Panc1 (cell line): Measurements from ENCODE around the gene MCM9.

Experiments
- CTCF ChIP-seq: fragments of 450-650 bp; IDR thresholded peaks from 2 replicates; pipeline ENCODE4 v1.5.1; 2017; ENCODE audit warnings: mild to moderate bottlenecking
- TF ChIP-seq, protein P1 (sequence below), 2 experiments: IDR thresholded peaks; 2 replicates each; pipeline ENCODE4 v1.6.1; 2011 to 2012; ENCODE audit warnings: low read depth in 2 of 2, control low read depth in 1 of 2, low read length in 1 of 2, mild to moderate bottlenecking in 1 of 2, moderate library complexity in 1 of 2; ENCODE audit not compliant: insufficient read depth in 1 of 2

DNA sequence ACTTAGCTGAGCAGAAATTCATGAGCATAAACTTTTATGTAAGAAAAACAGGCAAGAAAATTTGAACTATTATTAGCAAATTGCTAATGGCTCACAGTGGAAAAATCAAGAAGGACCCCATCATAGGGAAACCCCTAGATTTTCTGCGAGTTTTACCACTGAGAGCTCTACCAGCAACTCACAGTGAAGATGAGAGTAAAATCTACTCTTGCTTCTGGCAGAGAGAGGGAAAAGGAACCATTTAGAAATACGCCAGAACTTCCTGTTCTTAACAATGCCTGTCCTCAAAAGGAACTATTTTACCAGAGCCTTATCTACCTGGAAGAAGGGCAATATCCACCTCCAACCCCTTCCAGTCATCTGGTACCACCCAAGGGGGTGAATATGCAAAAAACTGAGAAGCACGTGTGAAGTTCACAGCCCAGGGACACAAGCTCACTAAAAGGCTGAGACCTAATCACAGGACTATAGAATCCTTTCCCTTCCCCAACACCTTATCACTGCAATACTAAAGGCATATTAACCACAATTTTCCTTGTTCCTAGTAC, 75.4 kb downstream of the MCM9 start:
- TF ChIP-seq CTCF, result no peak
- TF ChIP-seq, protein P1, sequence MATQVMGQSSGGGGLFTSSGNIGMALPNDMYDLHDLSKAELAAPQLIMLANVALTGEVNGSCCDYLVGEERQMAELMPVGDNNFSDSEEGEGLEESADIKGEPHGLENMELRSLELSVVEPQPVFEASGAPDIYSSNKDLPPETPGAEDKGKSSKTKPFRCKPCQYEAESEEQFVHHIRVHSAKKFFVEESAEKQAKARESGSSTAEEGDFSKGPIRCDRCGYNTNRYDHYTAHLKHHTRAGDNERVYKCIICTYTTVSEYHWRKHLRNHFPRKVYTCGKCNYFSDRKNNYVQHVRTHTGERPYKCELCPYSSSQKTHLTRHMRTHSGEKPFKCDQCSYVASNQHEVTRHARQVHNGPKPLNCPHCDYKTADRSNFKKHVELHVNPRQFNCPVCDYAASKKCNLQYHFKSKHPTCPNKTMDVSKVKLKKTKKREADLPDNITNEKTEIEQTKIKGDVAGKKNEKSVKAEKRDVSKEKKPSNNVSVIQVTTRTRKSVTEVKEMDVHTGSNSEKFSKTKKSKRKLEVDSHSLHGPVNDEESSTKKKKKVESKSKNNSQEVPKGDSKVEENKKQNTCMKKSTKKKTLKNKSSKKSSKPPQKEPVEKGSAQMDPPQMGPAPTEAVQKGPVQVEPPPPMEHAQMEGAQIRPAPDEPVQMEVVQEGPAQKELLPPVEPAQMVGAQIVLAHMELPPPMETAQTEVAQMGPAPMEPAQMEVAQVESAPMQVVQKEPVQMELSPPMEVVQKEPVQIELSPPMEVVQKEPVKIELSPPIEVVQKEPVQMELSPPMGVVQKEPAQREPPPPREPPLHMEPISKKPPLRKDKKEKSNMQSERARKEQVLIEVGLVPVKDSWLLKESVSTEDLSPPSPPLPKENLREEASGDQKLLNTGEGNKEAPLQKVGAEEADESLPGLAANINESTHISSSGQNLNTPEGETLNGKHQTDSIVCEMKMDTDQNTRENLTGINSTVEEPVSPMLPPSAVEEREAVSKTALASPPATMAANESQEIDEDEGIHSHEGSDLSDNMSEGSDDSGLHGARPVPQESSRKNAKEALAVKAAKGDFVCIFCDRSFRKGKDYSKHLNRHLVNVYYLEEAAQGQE (IDR thresholded peaks at IDR 0.05; ENCODE audit: insufficient read depth in 1 of 2, low read depth in 2 of 2, low read length in 1 of 2), result no peak
